Astrocyte of the hippocampus (primary cell): ENCODE measurements around the gene MAP2.
A peak's percentile ranks its signal among the peaks of the same experiment; 100 is the strongest.

Experiments used
- DNase-seq: peaks from one replicate; pipeline ENCODE4 v3.0.0; 2011; ENCODE audit warnings: low read depth, low spot score

MAP2 gene

GRCh38 chr2:209648714-209649113, 224.9 kb downstream of the MAP2 start:
- peak; percentile 45 for DNase-seq

GRCh38 chr2:209653134-209653533, 229.3 kb downstream of the MAP2 start:
- no peak for DNase-seq

- DNase-seq: peak; percentile 75
Measured at GRCh38 chr2:209661286-209661894, 237.5 kb downstream of the MAP2 start.

- peak; percentile 27 for DNase-seq
Measured at GRCh38 chr2:209662021-209662420, 238.2 kb downstream of the MAP2 start.

GRCh38 chr2:209663139-209663538, 239.3 kb downstream of the MAP2 start:
- DNase-seq: peak; percentile 65

- DNase-seq: no peak
Measured at GRCh38 chr2:209663656-209664055, 239.8 kb downstream of the MAP2 start.

- no peak for DNase-seq
Measured at GRCh38 chr2:209666296-209666695, 242.4 kb downstream of the MAP2 start.

GRCh38 chr2:209671020-209671680, 247.3 kb downstream of the MAP2 start:
- DNase-seq: no peak

- DNase-seq: no peak
Measured at GRCh38 chr2:209673811-209674210, 250.0 kb downstream of the MAP2 start.

- DNase-seq: no peak
Measured at GRCh38 chr2:209680596-209680995, 256.7 kb downstream of the MAP2 start.

GRCh38 chr2:209681201-209681735, 257.4 kb downstream of the MAP2 start:
- DNase-seq: no peak

- no peak for DNase-seq
Measured at GRCh38 chr2:209682646-209683045, 258.8 kb downstream of the MAP2 start.

GRCh38 chr2:209685340-209685739, 261.5 kb downstream of the MAP2 start:
- DNase-seq: no peak

- peak; percentile 16 for DNase-seq
Measured at GRCh38 chr2:209685963-209686362, 262.1 kb downstream of the MAP2 start.

- no peak for DNase-seq
Measured at GRCh38 chr2:209686448-209686847, 262.6 kb downstream of the MAP2 start.

- DNase-seq: no peak
Measured at GRCh38 chr2:209687323-209687969, 263.6 kb downstream of the MAP2 start.

GRCh38 chr2:209688385-209688784, 264.5 kb downstream of the MAP2 start:
- DNase-seq: no peak

GRCh38 chr2:209690029-209690754, 266.3 kb downstream of the MAP2 start:
- DNase-seq: no peak

- DNase-seq: no peak
Measured at GRCh38 chr2:209694748-209695147, 270.9 kb downstream of the MAP2 start.

- DNase-seq: peak; percentile 34
Measured at GRCh38 chr2:209696836-209697711, 273.2 kb downstream of the MAP2 start.

- no peak for DNase-seq
Measured at GRCh38 chr2:209702775-209703174, 278.9 kb downstream of the MAP2 start.
